Measurements from ENCODE around the gene SERP2. TPM values are rescaled to one million over a fixed set of nuclear protein-coding genes. Genes with fewer than 3 reads are reported as not detected.

The SERP2 gene
- total RNA-seq, 1 donor from 2014 or later: 14.0 TPM

GRCh38 chr13:44371421-44371820 lies 2.2 kb upstream of the SERP2 start:
- Mint-ChIP-seq H3K4me3 (peak overlapping the region; percentile 86), H3K27me3 (ENCODE audit: low read depth) (no peaks in the 10 kb centered on the region), H3K27ac (ENCODE audit: unreplicated experiment) (no peak overlapping the region), H3K36me3 (ENCODE audit: low read depth) (no peaks in the 10 kb centered on the region), H3K4me1 (peaks cover 35% of the 10 kb centered on the region), H3K9me3 (no peaks in the 10 kb centered on the region)
- DNase-seq (ENCODE audit: low read depth, low spot score): no peak
- TF ChIP-seq CTCF (conservative IDR thresholded peaks at IDR 0.05): no peak

GRCh38 chr13:44373247-44373600 lies 400 bp upstream of the SERP2 start:
- no peak for DNase-seq (ENCODE audit: low read depth, low spot score)
- H3K27ac Mint-ChIP-seq (ENCODE audit: unreplicated experiment): no peak overlapping the region
- H3K9me3 Mint-ChIP-seq: no peaks in the 10 kb centered on the region
- H3K4me3 Mint-ChIP-seq: peak overlapping the region; percentile 86
- H3K36me3 Mint-ChIP-seq (ENCODE audit: low read depth): no peaks in the 10 kb centered on the region
- no peak for TF ChIP-seq CTCF (conservative IDR thresholded peaks at IDR 0.05)
- H3K27me3 Mint-ChIP-seq (ENCODE audit: low read depth): no peaks in the 10 kb centered on the region
- peaks cover 26% of the 10 kb centered on the region for H3K4me1 Mint-ChIP-seq

DNA sequence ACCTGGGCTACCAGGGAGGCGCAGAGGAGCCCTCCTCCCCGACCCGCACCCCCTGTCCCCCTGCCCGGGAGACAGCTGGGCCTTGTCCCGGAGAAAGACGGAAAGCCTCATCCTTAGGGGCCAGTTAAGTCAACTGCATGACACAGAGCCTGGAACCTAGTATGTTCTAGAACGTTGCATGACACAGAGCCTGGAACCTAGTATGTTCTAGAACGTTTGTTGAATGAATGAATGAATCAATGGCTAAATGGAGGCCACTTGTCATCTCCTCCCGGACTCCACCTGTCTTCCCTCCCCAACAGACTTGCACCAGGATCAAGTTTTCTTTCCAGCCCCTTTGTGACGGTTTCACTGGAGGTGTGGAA lies 706 bp downstream of the SERP2 start:
- no peak for TF ChIP-seq CTCF (conservative IDR thresholded peaks at IDR 0.05)
- no peak for DNase-seq (ENCODE audit: low read depth, low spot score)
- H3K4me3 Mint-ChIP-seq: peak overlapping the region; percentile 86
- no peaks in the 10 kb centered on the region for H3K36me3 Mint-ChIP-seq (ENCODE audit: low read depth)
- no peak overlapping the region for H3K27ac Mint-ChIP-seq (ENCODE audit: unreplicated experiment)
- no peaks in the 10 kb centered on the region for H3K9me3 Mint-ChIP-seq
- H3K4me1 Mint-ChIP-seq: peaks cover 15% of the 10 kb centered on the region
- H3K27me3 Mint-ChIP-seq (ENCODE audit: low read depth): no peaks in the 10 kb centered on the region

DNA sequence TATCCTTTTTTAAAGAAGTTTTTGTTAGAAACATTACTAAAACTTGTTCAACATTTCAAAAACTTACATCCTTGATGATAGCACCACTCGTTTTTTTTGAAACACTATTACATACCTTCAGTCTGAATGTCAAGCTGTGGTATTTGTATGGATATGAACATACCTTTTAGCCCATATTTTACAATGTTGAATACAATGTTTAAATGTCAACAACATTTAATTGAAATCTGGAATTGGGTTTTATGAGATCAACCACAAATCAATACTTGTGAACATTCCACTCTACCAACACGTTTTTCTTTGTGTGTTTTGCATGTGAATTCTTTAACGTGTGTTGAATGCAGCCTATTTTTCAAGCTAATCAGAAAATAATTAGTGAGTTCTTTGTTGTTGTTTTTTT lies 4.7 kb downstream of the SERP2 start:
- Mint-ChIP-seq H3K9me3 (no peaks in the 10 kb centered on the region), H3K4me1 (peaks cover 5% of the 10 kb centered on the region), H3K27ac (ENCODE audit: unreplicated experiment) (no peak overlapping the region), H3K4me3 (no peak overlapping the region), H3K27me3 (ENCODE audit: low read depth) (no peaks in the 10 kb centered on the region), H3K36me3 (ENCODE audit: low read depth) (peaks cover 3% of the 10 kb centered on the region)
- no peak for TF ChIP-seq CTCF (conservative IDR thresholded peaks at IDR 0.05)
- DNase-seq (ENCODE audit: low read depth, low spot score): no peak

GRCh38 chr13:44379885-44380284 lies 6.3 kb downstream of the SERP2 start:
- DNase-seq (ENCODE audit: low read depth, low spot score): no peak
- Mint-ChIP-seq H3K36me3 (ENCODE audit: low read depth) (peaks cover 3% of the 10 kb centered on the region), H3K4me3 (no peak overlapping the region), H3K27me3 (ENCODE audit: low read depth) (no peaks in the 10 kb centered on the region), H3K27ac (ENCODE audit: unreplicated experiment) (no peak overlapping the region), H3K4me1 (peaks cover 10% of the 10 kb centered on the region), H3K9me3 (no peaks in the 10 kb centered on the region)
- no peak for TF ChIP-seq CTCF (conservative IDR thresholded peaks at IDR 0.05)

Measured in neural crest cell (in vitro differentiated cells).